GM10248 (cell line): ENCODE measurements around the gene MYH7.

Experiments used
- CTCF ChIA-PET: fragments of 300-600 bp; sonication (Branson Sonifier 250); formaldehyde crosslinking; extraction: SDS; loops from one replicate; lab custom pipeline; 2021; ENCODE audit warnings: antibody characterized with exemption; lab: Yijun Ruan, JAX
- POLR2A ChIA-PET: fragments of 350-650 bp; sonication (Branson Sonifier 250); formaldehyde crosslinking; extraction: SDS; loops from one replicate; lab custom pipeline; 2020; ENCODE audit warnings: antibody characterized with exemption; lab: Yijun Ruan, JAX
- DNase-seq: peaks from one replicate; pipeline ENCODE4 v3.0.0; 2012; ENCODE audit errors: extremely low spot score
- CTCF ChIP-seq: IDR thresholded peaks from 2 replicates; pipeline ENCODE4 v1.5.1; 2012; ENCODE audit warnings: mild to moderate bottlenecking, low read depth; ENCODE audit errors: extremely low read depth, missing control alignments, control extremely low read depth

The MYH7 gene

GRCh38 chr14:23372509-23372908 is 63.0 kb downstream of the MYH7 start, which contains the start of gene IL25:
Gene IL25, plus strand, starts transcription at chr14:23372809.
- CTCF ChIA-PET, result interaction anchor here (0.7 to 5.8 kb wide), 3 partner anchors 7 to 11 kb away, joined by 3 to 42 read pairs (median 3); no protein-coding TSS in a partner anchor

GRCh38 chr14:23371865-23372264 is 63.6 kb downstream of the MYH7 start:
- ChIA-PET POLR2A (no interaction called here), CTCF (interaction anchor here (0.9 to 5.8 kb wide), 2 partner anchors 8 to 10 kb away, joined by 3 to 42 read pairs; no protein-coding TSS in a partner anchor)
- no peak for DNase-seq
- no peak for TF ChIP-seq CTCF

More at GRCh38 chr14:23372509-23372908, 63.0 kb downstream of the MYH7 start, which contains the start of gene IL25:
- no peak for TF ChIP-seq CTCF
- no peak for DNase-seq
- POLR2A ChIA-PET, result no interaction called here

- CTCF ChIA-PET, result interaction anchor here (1.2 to 5.8 kb wide), 4 partner anchors 9 to 249 kb away, joined by 3 to 42 read pairs (median 3); partner anchors contain the start of gene PABPN1
- no peak for TF ChIP-seq CTCF
- POLR2A ChIA-PET, result no interaction called here
- no peak for DNase-seq
These were observed 65.2 kb downstream of the MYH7 start for GRCh38 chr14:23370221-23370620.

GRCh38 chr14:23366426-23366921 is 69.0 kb downstream of the MYH7 start:
- DNase-seq, result no peak
- POLR2A ChIA-PET, result no interaction called here
- TF ChIP-seq CTCF, result no peak
- CTCF ChIA-PET, result interaction anchor here (1.3 kb wide), 1 partner anchor 21 kb away, joined by 3 read pairs; no protein-coding TSS in a partner anchor

GRCh38 chr14:23365732-23366425 is 69.6 kb downstream of the MYH7 start:
- DNase-seq, result no peak
- POLR2A ChIA-PET, result no interaction called here
- TF ChIP-seq CTCF, result no peak
- CTCF ChIA-PET, result no interaction called here

- no peak for DNase-seq
- ChIA-PET POLR2A (no interaction called here), CTCF (no interaction called here)
- TF ChIP-seq CTCF, result no peak
These were observed 70.3 kb downstream of the MYH7 start, which contains the start of gene EFS for GRCh38 chr14:23365036-23365731. Gene EFS, minus strand, starts transcription at chr14:23365172. Its CDS starts 147 bp downstream, at chr14:23365025.
